Measurements from ENCODE around the gene GNAQ. TPM values are rescaled to one million over a fixed set of nuclear protein-coding genes. Genes with fewer than 3 reads are reported as not detected.
A peak's percentile ranks its signal among the peaks of the same experiment; 100 is the strongest.

The GNAQ gene
- total and polyA plus RNA-seq, 2 donors (not counting 1 experiment from before 2014, with no cell fraction given), result 0.60 to 1.4 TPM

DNA sequence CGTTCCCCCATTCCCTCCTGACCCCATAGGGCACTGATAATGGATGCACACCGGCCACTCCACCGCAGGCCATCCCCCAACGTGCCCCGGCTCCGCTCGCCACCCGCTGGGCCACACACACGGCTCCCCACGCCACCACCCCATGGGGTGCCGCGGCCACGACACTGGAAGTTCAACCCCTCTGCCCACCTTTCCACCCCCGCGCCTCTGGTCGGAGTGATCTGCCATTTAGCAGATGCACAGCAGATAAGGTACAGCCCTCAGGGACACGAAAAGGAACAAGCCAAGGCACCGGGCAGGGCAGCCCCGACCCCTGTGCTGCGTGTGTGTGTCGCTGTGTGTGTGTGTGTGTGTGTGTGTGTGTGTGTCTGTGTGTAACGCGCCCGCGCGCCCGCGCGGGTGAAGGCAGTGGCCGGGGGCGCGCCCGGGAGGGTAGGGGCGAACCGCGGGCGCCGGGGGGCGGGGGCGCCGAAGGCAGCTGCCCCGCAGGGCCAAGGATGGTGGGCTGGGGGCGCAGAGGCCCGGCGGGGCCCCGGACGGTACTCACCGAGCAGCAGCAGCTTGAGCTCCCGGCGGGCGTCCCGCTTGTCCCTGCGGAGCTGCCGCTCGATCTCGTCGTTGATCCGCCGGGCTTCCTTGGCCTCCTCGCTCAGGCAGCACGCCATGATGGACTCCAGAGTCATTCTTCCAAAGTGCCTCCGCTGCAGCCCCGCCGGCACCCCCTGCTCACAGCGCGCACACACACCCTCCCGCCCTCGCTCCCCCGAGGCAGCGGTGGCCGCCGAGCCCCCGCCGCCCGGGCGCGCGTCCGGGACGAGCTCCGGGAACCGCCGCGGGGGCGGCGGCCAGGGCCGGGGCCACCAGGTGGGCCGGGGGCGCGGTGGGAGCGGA is 813 bp downstream of the GNAQ start:
- Histone ChIP-seq H3K27ac (ENCODE audit: low read length in 2 of 2) (no peak overlapping the region), H4K20me1 (ENCODE audit: control insufficient read depth, insufficient read depth, low read length, poor library complexity, severe bottlenecking) (no peaks in the 10 kb centered on the region), H3K9ac (ENCODE audit: low read length) (peak overlapping the region; percentile 49), H3K36me3 (replicated peaks in 1 of 2; ENCODE audit: control extremely low read depth in 1 of 2, control insufficient read depth in 1 of 2, extremely low read depth in 1 of 2, insufficient read depth in 2 of 2, low read length in 1 of 2) (no peaks in the 10 kb centered on the region), H3K4me1 (ENCODE audit: control insufficient read depth in 2 of 2, insufficient read depth in 2 of 2, low read length in 2 of 2) (peaks cover 25 to 26% of the 10 kb centered on the region in 2 donors), H3K4me3 (ENCODE audit: control extremely low read depth in 1 of 5, extremely low read depth in 1 of 5, insufficient read depth in 1 of 5, low read depth in 2 of 5, low read length in 4 of 5) (peak overlapping the region in 4 of 5 experiments; percentile 39 to 52 (median 44)), H2AFZ (ENCODE audit: insufficient read depth, low read depth, low read length, poor library complexity, severe bottlenecking) (peak overlapping the region; percentile 52), H3K9me3 (ENCODE audit: control extremely low read depth in 1 of 3, control insufficient read depth in 2 of 3, insufficient read depth in 1 of 3, low read length in 2 of 3) (peaks cover 0 to 5% (median 0%) of the 10 kb centered on the region in 3 donors), H3K79me2 (ENCODE audit: control insufficient read depth, insufficient read depth, low read length) (no peaks in the 10 kb centered on the region), H3K4me2 (replicated peaks; ENCODE audit: low read depth, low read length, poor library complexity, severe bottlenecking) (peak overlapping the region; percentile 80), H3K27me3 (replicated peaks in 1 of 4; ENCODE audit: control extremely low read depth in 1 of 4, control insufficient read depth in 3 of 4, insufficient read depth in 4 of 4, low read length in 3 of 4) (peaks cover 0 to 61% (median 48%) of the 10 kb centered on the region in 4 experiments)
- peaks cover 23% of the 10 kb centered on the region for H3K4me1 Mint-ChIP-seq
- peak overlapping the region; percentile 83 for H3K4me3 Mint-ChIP-seq
- H3K27me3 Mint-ChIP-seq, result peaks cover 62% of the 10 kb centered on the region
- TF ChIP-seq CTCF (IDR thresholded peaks at IDR 0.05), result no peak
- WGBS (ENCODE audit: insufficient coverage), result under 1% methylated on average over 80 of the region's 91 CpGs
- ChIA-PET CTCF (no interaction called here), POLR2A (no interaction called here)
- H3K9me3 Mint-ChIP-seq (ENCODE audit: insufficient read depth), result no peaks in the 10 kb centered on the region
- DNase-seq, result peak; percentile 51
- no peak for ATAC-seq (ENCODE audit: low read depth)
- H3K27ac Mint-ChIP-seq, result no peak overlapping the region
- intact Hi-C loops (cut with micrococcal nuclease), result loop anchor here (5.0 to 10.0 kb wide), 2 partner anchors 184 to 853 kb away; partner anchors contain the start of gene VPS13A

GRCh38 chr9:78030296-78030552 is 1.4 kb downstream of the GNAQ start:
- Mint-ChIP-seq H3K9me3 (ENCODE audit: insufficient read depth) (no peaks in the 10 kb centered on the region), H3K4me1 (peaks cover 21% of the 10 kb centered on the region), H3K27ac (no peak overlapping the region), H3K27me3 (peaks cover 61% of the 10 kb centered on the region), H3K4me3 (peak overlapping the region; percentile 83)
- POLR2A ChIA-PET, result no interaction called here
- Histone ChIP-seq H3K4me3 (ENCODE audit: control extremely low read depth in 1 of 5, extremely low read depth in 1 of 5, insufficient read depth in 1 of 5, low read depth in 2 of 5, low read length in 4 of 5) (peak overlapping the region in 3 of 5 experiments; percentile 0 to 52 (median 41)), H3K27me3 (replicated peaks in 1 of 4; ENCODE audit: control extremely low read depth in 1 of 4, control insufficient read depth in 3 of 4, insufficient read depth in 4 of 4, low read length in 3 of 4) (peaks cover 0 to 59% (median 43%) of the 10 kb centered on the region in 4 experiments), H3K9me3 (ENCODE audit: control extremely low read depth in 1 of 3, control insufficient read depth in 2 of 3, insufficient read depth in 1 of 3, low read length in 2 of 3) (peaks cover 0 to 5% (median 0%) of the 10 kb centered on the region in 3 donors), H4K20me1 (ENCODE audit: control insufficient read depth, insufficient read depth, low read length, poor library complexity, severe bottlenecking) (no peaks in the 10 kb centered on the region), H3K4me1 (ENCODE audit: control insufficient read depth in 2 of 2, insufficient read depth in 2 of 2, low read length in 2 of 2) (peaks cover 23 to 24% of the 10 kb centered on the region in 2 donors), H3K27ac (ENCODE audit: low read length in 2 of 2) (no peak overlapping the region), H3K79me2 (ENCODE audit: control insufficient read depth, insufficient read depth, low read length) (no peaks in the 10 kb centered on the region), H3K9ac (ENCODE audit: low read length) (peak overlapping the region; percentile 49), H3K36me3 (replicated peaks in 1 of 2; ENCODE audit: control extremely low read depth in 1 of 2, control insufficient read depth in 1 of 2, extremely low read depth in 1 of 2, insufficient read depth in 2 of 2, low read length in 1 of 2) (no peaks in the 10 kb centered on the region), H3K4me2 (replicated peaks; ENCODE audit: low read depth, low read length, poor library complexity, severe bottlenecking) (peak overlapping the region; percentile 80), H2AFZ (ENCODE audit: insufficient read depth, low read depth, low read length, poor library complexity, severe bottlenecking) (peak overlapping the region; percentile 52)
- CTCF ChIA-PET, result no interaction called here
- no peak for ATAC-seq (ENCODE audit: low read depth)
- intact Hi-C loops (cut with micrococcal nuclease), result loop anchor here (5.0 to 10.0 kb wide), 2 partner anchors 185 to 853 kb away; partner anchors contain the start of gene VPS13A
- TF ChIP-seq EZH2 (IDR thresholded peaks at IDR 0.05; ENCODE audit: borderline replicate concordance, insufficient read depth, low read depth, low read length, poor library complexity, severe bottlenecking) (no peak), CTCF (IDR thresholded peaks at IDR 0.05) (no peak)
- no peak for DNase-seq
- WGBS (ENCODE audit: insufficient coverage), result 6% methylated on average over 8 of the region's 8 CpGs

Data from B cell (primary cell).